Measurements from ENCODE around the gene BACH2. TPM values are rescaled to one million over a fixed set of nuclear protein-coding genes. Genes with fewer than 3 reads are reported as not detected.

The BACH2 gene
- total and polyA plus RNA-seq, 10 of the 15 experiments (the other 5 are each of a cell fraction or from before 2014, with no cell fraction given) = 0.03 to 0.28 (median 0.04) TPM; not detected in 3

DNA sequence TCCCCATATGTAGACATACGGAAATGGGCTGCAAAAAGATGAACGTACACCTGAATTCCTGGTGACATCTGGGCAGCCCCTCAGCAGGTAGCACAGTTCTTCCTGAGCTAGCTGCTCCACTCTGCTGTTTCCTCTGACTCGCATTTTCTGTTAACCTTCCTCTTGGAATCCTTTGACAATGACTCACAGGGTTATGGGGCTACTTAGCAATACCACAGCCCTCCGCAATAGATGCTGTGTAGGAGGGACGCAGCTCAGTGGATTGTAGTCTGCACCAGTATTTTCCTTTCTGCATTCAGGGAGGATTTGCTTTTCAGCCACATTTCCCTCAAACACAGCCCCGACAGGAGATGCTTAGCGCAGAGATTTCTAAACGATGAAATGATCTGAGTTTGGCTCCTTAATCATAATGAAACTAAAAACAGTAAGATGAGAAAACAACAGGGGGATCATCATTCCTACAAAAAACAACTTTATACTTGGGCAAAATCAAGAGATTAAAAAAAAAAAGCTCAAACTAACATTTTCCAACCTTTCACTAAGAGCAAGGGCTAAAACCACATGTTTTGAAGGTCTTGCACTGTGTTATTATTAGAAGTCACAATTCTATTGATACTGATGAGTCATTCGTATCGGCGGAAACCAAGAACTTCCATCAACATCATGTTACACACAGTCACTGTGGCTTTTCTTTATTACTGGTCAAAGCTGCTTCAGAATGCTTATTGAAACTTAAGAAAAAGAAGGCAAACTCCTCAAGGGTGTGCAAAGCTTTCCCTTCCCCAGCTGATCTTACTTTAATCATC is 12.2 kb downstream of the BACH2 start:
- H3K4me1 ChIP-seq (ENCODE audit: control insufficient read depth, insufficient read depth, low read length) = peaks cover 24% of the 10 kb centered on the region
- DNase-seq (ENCODE audit: low read depth, low spot score) = peak; percentile 76
- H3K27ac ChIP-seq (ENCODE audit: control insufficient read depth, insufficient read depth) = peak overlapping the region; percentile 68
- peak overlapping the region; percentile 98 for H3K4me2 ChIP-seq (ENCODE audit: control insufficient read depth, insufficient read depth)
- H4K20me1 ChIP-seq (ENCODE audit: control insufficient read depth, insufficient read depth) = no peaks in the 10 kb centered on the region
- peak; percentile 85 for ATAC-seq
- intact Hi-C loops (cut with micrococcal nuclease; ENCODE audit: unreplicated experiment) (loop anchor here (2.0 to 5.0 kb wide), 4 partner anchors 84 to 188 kb away; no protein-coding TSS in a partner anchor), in situ Hi-C loops (cut with MboI) (loop anchor here (5.0 to 10.0 kb wide), 3 partner anchors 177 to 450 kb away; no protein-coding TSS in a partner anchor)
- peak overlapping the region; percentile 15; the same call in 1 of the 2 replicates for H3K9ac ChIP-seq (ENCODE audit: control insufficient read depth, insufficient read depth, low read length)
- H3K79me2 ChIP-seq (ENCODE audit: control insufficient read depth, insufficient read depth, low read length) = no peaks in the 10 kb centered on the region
- SMC1A ChIA-PET (ENCODE audit: uncharacterized antibody, unreplicated experiment) = interaction anchor here (0.5 to 6.1 kb wide), 8 partner anchors 8 to 344 kb away, joined by 3 to 38 read pairs (median 4); no protein-coding TSS in a partner anchor
- BruUV-seq (replicated peaks) = no TSS peak
- POLR2A ChIA-PET = no interaction called here
- CTCF ChIA-PET = interaction anchor here (0.6 to 7.5 kb wide), 6 partner anchors 11 to 194 kb away, joined by 3 to 64 read pairs (median 5); no protein-coding TSS in a partner anchor
- RAD21 ChIA-PET (ENCODE audit: unreplicated experiment) = interaction anchor here (0.7 to 1.9 kb wide), 7 partner anchors 10 to 189 kb away, joined by 3 to 13 read pairs (median 5); no protein-coding TSS in a partner anchor
- peak; percentile 98 for FAIRE-seq
- 2% methylated on average over 11 of the region's 11 CpGs for WGBS (ENCODE audit: insufficient coverage, insufficient replicate concordance, low lambda C conversion rate, missing lambda C conversion rate)
- H2AFZ ChIP-seq (ENCODE audit: control insufficient read depth, low read depth, low read length) = no peak overlapping the region; the same call in 1 of the 2 replicates
- H3K4me3 ChIP-seq = peak overlapping the region; percentile 19; the same call in 1 of the 2 replicates
- peaks cover 17% of the 10 kb centered on the region for H3K9me3 ChIP-seq (replicated peaks; ENCODE audit: control insufficient read depth, insufficient read depth, low read length)
- peaks cover 0 to 4% of the 10 kb centered on the region in 2 experiments; a peak in 1 of 4 replicates for H3K27me3 ChIP-seq (replicated peaks in 1 of 2; ENCODE audit: control insufficient read depth in 2 of 2, insufficient read depth in 2 of 2, low read length in 1 of 2)
- H3K36me3 ChIP-seq (ENCODE audit: control insufficient read depth in 2 of 2, insufficient read depth in 2 of 2, low read length in 1 of 2) = no peaks in the 10 kb centered on the region
- peak; percentile 47 for TF ChIP-seq SP1 (IDR thresholded peaks at IDR 0.05; ENCODE audit: low read depth, low read length)
- peak; percentile 87 for TF ChIP-seq BCL11A (IDR thresholded peaks at IDR 0.05; ENCODE audit: low read depth, low read length)
- no peak for TF ChIP-seq CBX3 (IDR thresholded peaks at IDR 0.05; ENCODE audit: borderline replicate concordance, low read depth)
- no peak for TF ChIP-seq POLR2A (IDR thresholded peaks at IDR 0.05; ENCODE audit: low read depth, low read length)
- 0 out of 2 replicates have a peak, but pooled peaks have one; percentile 82 for TF ChIP-seq RBBP5 (conservative IDR thresholded peaks at IDR 0.05)
- peak; percentile 67; the same call in 1 of the 2 replicates for TF ChIP-seq TCF7 (IDR thresholded peaks at IDR 0.05; ENCODE audit: borderline replicate concordance)
- TF ChIP-seq MXI1 (IDR thresholded peaks at IDR 0.05; ENCODE audit: low read depth, low read length) = peak; percentile 30; the same call in 1 of the 2 replicates
- TF ChIP-seq RB1 (IDR thresholded peaks at IDR 0.05; ENCODE audit: borderline replicate concordance) = no peak
- TF ChIP-seq EED (IDR thresholded peaks at IDR 0.05; ENCODE audit: low read depth) = peak; percentile 70
- no peak; the same call in 1 of the 2 replicates for TF ChIP-seq BMI1 (IDR thresholded peaks at IDR 0.05; ENCODE audit: borderline replicate concordance)
- TF ChIP-seq CBFB (IDR thresholded peaks at IDR 0.05; ENCODE audit: low read depth) = peak; percentile 89
- TF ChIP-seq MTA2 (IDR thresholded peaks at IDR 0.05; ENCODE audit: low read depth) = peak; percentile 73
- no peak for TF ChIP-seq YY1 (IDR thresholded peaks at IDR 0.05; ENCODE audit: low read depth, low read length)
- TF ChIP-seq, protein P1, sequence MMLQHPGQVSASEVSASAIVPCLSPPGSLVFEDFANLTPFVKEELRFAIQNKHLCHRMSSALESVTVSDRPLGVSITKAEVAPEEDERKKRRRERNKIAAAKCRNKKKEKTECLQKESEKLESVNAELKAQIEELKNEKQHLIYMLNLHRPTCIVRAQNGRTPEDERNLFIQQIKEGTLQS (IDR thresholded peaks at IDR 0.05; ENCODE audit: borderline replicate concordance, extremely low read depth, low read depth, low read length) = no peak
- no peak for TF ChIP-seq SPI1 (IDR thresholded peaks at IDR 0.05; ENCODE audit: borderline replicate concordance, insufficient read depth, low read depth, low read length)
- TF ChIP-seq, protein P2, sequence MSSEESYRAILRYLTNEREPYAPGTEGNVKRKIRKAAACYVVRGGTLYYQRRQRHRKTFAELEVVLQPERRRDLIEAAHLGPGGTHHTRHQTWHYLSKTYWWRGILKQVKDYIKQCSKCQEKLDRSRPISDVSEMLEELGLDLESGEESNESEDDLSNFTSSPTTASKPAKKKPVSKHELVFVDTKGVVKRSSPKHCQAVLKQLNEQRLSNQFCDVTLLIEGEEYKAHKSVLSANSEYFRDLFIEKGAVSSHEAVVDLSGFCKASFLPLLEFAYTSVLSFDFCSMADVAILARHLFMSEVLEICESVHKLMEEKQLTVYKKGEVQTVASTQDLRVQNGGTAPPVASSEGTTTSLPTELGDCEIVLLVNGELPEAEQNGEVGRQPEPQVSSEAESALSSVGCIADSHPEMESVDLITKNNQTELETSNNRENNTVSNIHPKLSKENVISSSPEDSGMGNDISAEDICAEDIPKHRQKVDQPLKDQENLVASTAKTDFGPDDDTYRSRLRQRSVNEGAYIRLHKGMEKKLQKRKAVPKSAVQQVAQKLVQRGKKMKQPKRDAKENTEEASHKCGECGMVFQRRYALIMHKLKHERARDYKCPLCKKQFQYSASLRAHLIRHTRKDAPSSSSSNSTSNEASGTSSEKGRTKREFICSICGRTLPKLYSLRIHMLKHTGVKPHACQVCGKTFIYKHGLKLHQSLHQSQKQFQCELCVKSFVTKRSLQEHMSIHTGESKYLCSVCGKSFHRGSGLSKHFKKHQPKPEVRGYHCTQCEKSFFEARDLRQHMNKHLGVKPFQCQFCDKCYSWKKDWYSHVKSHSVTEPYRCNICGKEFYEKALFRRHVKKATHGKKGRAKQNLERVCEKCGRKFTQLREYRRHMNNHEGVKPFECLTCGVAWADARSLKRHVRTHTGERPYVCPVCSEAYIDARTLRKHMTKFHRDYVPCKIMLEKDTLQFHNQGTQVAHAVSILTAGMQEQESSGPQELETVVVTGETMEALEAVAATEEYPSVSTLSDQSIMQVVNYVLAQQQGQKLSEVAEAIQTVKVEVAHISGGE (CRISPR knock-in tag; IDR thresholded peaks at IDR 0.05) = no peak
- TF ChIP-seq NFXL1 (IDR thresholded peaks at IDR 0.05; ENCODE audit: borderline replicate concordance) = no peak
- no peak for TF ChIP-seq STAT1 (conservative IDR thresholded peaks at IDR 0.05)
- TF ChIP-seq KAT2A (conservative IDR thresholded peaks at IDR 0.05; ENCODE audit: control insufficient read depth, low read depth, low read length) = no peak
- no peak for TF ChIP-seq TAF1 (IDR thresholded peaks at IDR 0.05; ENCODE audit: borderline replicate concordance, low read depth, low read length)
- TF ChIP-seq CHD4 (IDR thresholded peaks at IDR 0.05) = no peak
